GM13977 (cell line): ENCODE measurements around the gene PDK1.

Source experiments
- DNase-seq: peaks from one replicate; pipeline ENCODE4 v3.0.0; 2012; ENCODE audit warnings: low spot score
- CTCF ChIP-seq: IDR thresholded peaks from 2 replicates; pipeline ENCODE4 v1.5.1; 2012; ENCODE audit warnings: mild to moderate bottlenecking, control low read depth; ENCODE audit not compliant: insufficient read depth; ENCODE audit errors: extremely low read depth, missing control alignments
- in situ Hi-C: fragments of 300-500 bp; cut with MboI; formaldehyde crosslinking; loops from one replicate; pipeline ENCODE4 v1.12.0; 2022; ENCODE audit warnings: low sequenced_read_pairs, low pct_unique_long_range_greater_than_20kb, mixed read lengths, inconsistent platforms; ENCODE audit not compliant: unreplicated experiment

The PDK1 gene

GRCh38 chr2:172630181-172630580, 74.3 kb downstream of the PDK1 start:
- DNase-seq: no peak
- in situ Hi-C loops: no loop called here
- TF ChIP-seq CTCF: no peak

- in situ Hi-C loops: no loop called here
These were observed 78.6 kb downstream of the PDK1 start for GRCh38 chr2:172634477-172634876.

GRCh38 chr2:172635548-172635947, 79.7 kb downstream of the PDK1 start:
- TF ChIP-seq CTCF: no peak
- in situ Hi-C loops: no loop called here

More at GRCh38 chr2:172634477-172634876, 78.6 kb downstream of the PDK1 start:
- no peak for DNase-seq
- TF ChIP-seq CTCF: no peak

GRCh38 chr2:172639256-172639655, 83.4 kb downstream of the PDK1 start:
- no peak for TF ChIP-seq CTCF
- DNase-seq: no peak
- in situ Hi-C loops: no loop called here

More at GRCh38 chr2:172635548-172635947, 79.7 kb downstream of the PDK1 start:
- DNase-seq: no peak

GRCh38 chr2:172639823-172640222, 83.9 kb downstream of the PDK1 start:
- no peak for TF ChIP-seq CTCF
- in situ Hi-C loops: no loop called here
- DNase-seq: no peak

- in situ Hi-C loops: no loop called here
- DNase-seq: no peak
- no peak for TF ChIP-seq CTCF
These were observed 84.5 kb downstream of the PDK1 start for GRCh38 chr2:172640389-172640788.
